Activated naive CD8-positive, alpha-beta T cell treated with anti-CD3 and anti-CD28 coated beads for 36 hours (primary cell): ENCODE data around the gene KIAA0930. TPM values are rescaled to one million over a fixed set of nuclear protein-coding genes. Genes with fewer than 3 reads are reported as not detected.
"Not testable (repeated sequence)": the region's sequence is repeated elsewhere in the genome, so short reads cannot be mapped to it uniquely, and the experiment has no call there.

Experiments
- DNase-seq: peaks from one replicate; pipeline ENCODE4 v3.0.0; 2021
- H3K27ac Mint-ChIP-seq: one replicate; pipeline ENCODE4 v1.8.0; 2022; ENCODE audit warnings: mild to moderate bottlenecking, moderate library complexity, mixed read lengths
- H3K27me3 Mint-ChIP-seq: one replicate; pipeline ENCODE4 v1.8.0; 2022; ENCODE audit warnings: mild to moderate bottlenecking, mixed read lengths
- H3K36me3 Mint-ChIP-seq: one replicate; pipeline ENCODE4 v1.8.0; 2021; ENCODE audit warnings: mild to moderate bottlenecking, mixed read lengths
- H3K4me1 Mint-ChIP-seq: one replicate; pipeline ENCODE4 v1.8.0; 2021; ENCODE audit warnings: mixed read lengths
- H3K4me3 Mint-ChIP-seq: one replicate; pipeline ENCODE4 v1.8.0; 2022; ENCODE audit warnings: mild to moderate bottlenecking, moderate library complexity, mixed read lengths
- H3K9me3 Mint-ChIP-seq: one replicate; pipeline ENCODE4 v1.8.0; 2022; ENCODE audit warnings: mixed read lengths
- total RNA-seq, 2 experiments: library from RNA; stranded (reverse); gene quantifications; one replicate each; pipeline ENCODE4 v1.2.3, GENCODE V29; 2021

The KIAA0930 gene
- total RNA-seq: 10 to 100 TPM; 28.0 to 28.6 TPM

GRCh38 chr22:45240810-45241631 is at the start of gene KIAA0930:
TSS of gene KIAA0930 (minus strand) at chr22:45240894. CDS start at chr22:45240703, 191 bp downstream.
- Mint-ChIP-seq H3K4me3 (peak within 1 kb of the TSS; percentile 94), H3K27me3 (no peaks in the 10 kb centered on the region), H3K27ac (peak within 1 kb of the TSS; percentile 86), H3K9me3 (no peaks in the 10 kb centered on the region), H3K4me1 (peaks cover 29% of the 10 kb centered on the region), H3K36me3 (no peaks in the 10 kb centered on the region)
- DNase-seq: peak; percentile 75

GRCh38 chr22:45286854-45287551 is 46.3 kb upstream of the KIAA0930 start:
- DNase-seq: no peak
- no peak overlapping the region for H3K4me3 Mint-ChIP-seq
- no peaks in the 10 kb centered on the region for H3K36me3 Mint-ChIP-seq
- no peaks in the 10 kb centered on the region for H3K4me1 Mint-ChIP-seq
- peaks cover 19% of the 10 kb centered on the region for H3K27me3 Mint-ChIP-seq
- no peak overlapping the region for H3K27ac Mint-ChIP-seq
- no peaks in the 10 kb centered on the region for H3K9me3 Mint-ChIP-seq

- H3K27me3 Mint-ChIP-seq: peaks cover 22% of the 10 kb centered on the region
- no peaks in the 10 kb centered on the region for H3K36me3 Mint-ChIP-seq
- no peak for DNase-seq
These were observed 44.8 kb upstream of the KIAA0930 start for GRCh38 chr22:45285263-45286058.

GRCh38 chr22:45284705-45285262 is 44.1 kb upstream of the KIAA0930 start, which contains the start of gene UPK3A:
TSS of gene UPK3A (plus strand) at chr22:45284949. CDS start at chr22:45285014, 65 bp downstream.
- Mint-ChIP-seq H3K27ac (no peak within 1 kb of the TSS), H3K4me1 (peaks cover 7% of the 10 kb centered on the region), H3K4me3 (no peak within 1 kb of the TSS), H3K36me3 (no peaks in the 10 kb centered on the region), H3K27me3 (peaks cover 22% of the 10 kb centered on the region), H3K9me3 (no peaks in the 10 kb centered on the region)
- DNase-seq: peak; percentile 73

More at GRCh38 chr22:45285263-45286058, 44.8 kb upstream of the KIAA0930 start:
- no peak overlapping the region for H3K4me3 Mint-ChIP-seq
- no peak overlapping the region for H3K27ac Mint-ChIP-seq
- H3K9me3 Mint-ChIP-seq: no peaks in the 10 kb centered on the region
- no peaks in the 10 kb centered on the region for H3K4me1 Mint-ChIP-seq

- H3K27ac Mint-ChIP-seq: no peak overlapping the region
- no peaks in the 10 kb centered on the region for H3K9me3 Mint-ChIP-seq
- H3K36me3 Mint-ChIP-seq: no peaks in the 10 kb centered on the region
- peaks cover 22% of the 10 kb centered on the region for H3K27me3 Mint-ChIP-seq
- H3K4me3 Mint-ChIP-seq: no peak overlapping the region
- peaks cover 12% of the 10 kb centered on the region for H3K4me1 Mint-ChIP-seq
- no peak for DNase-seq
These were observed 40.3 kb upstream of the KIAA0930 start for GRCh38 chr22:45281010-45281409.

GRCh38 chr22:45280587-45280980 is 39.9 kb upstream of the KIAA0930 start:
- Mint-ChIP-seq H3K27ac (no peak overlapping the region), H3K36me3 (no peaks in the 10 kb centered on the region), H3K4me1 (peaks cover 12% of the 10 kb centered on the region), H3K4me3 (no peak overlapping the region), H3K9me3 (no peaks in the 10 kb centered on the region), H3K27me3 (peaks cover 22% of the 10 kb centered on the region)
- DNase-seq: no peak

GRCh38 chr22:45278125-45278524 is 37.4 kb upstream of the KIAA0930 start:
- Mint-ChIP-seq H3K9me3 (no peaks in the 10 kb centered on the region), H3K4me3 (no peak overlapping the region), H3K4me1 (peaks cover 12% of the 10 kb centered on the region), H3K27ac (no peak overlapping the region), H3K27me3 (peaks cover 7% of the 10 kb centered on the region), H3K36me3 (no peaks in the 10 kb centered on the region)
- DNase-seq: no peak

- H3K27me3 Mint-ChIP-seq, H3K9me3 Mint-ChIP-seq, H3K4me3 Mint-ChIP-seq, DNase-seq, H3K27ac Mint-ChIP-seq, H3K36me3 Mint-ChIP-seq: not testable (repeated sequence)
- peaks cover 12% of the 10 kb centered on the region for H3K4me1 Mint-ChIP-seq
These were observed 37.0 kb upstream of the KIAA0930 start for GRCh38 chr22:45277720-45278119.

GRCh38 chr22:45276507-45277105 is 35.9 kb upstream of the KIAA0930 start:
- no peaks in the 10 kb centered on the region for H3K9me3 Mint-ChIP-seq
- DNase-seq: no peak
- peaks cover 12% of the 10 kb centered on the region for H3K4me1 Mint-ChIP-seq
- H3K27ac Mint-ChIP-seq: no peak overlapping the region
- H3K4me3 Mint-ChIP-seq: no peak overlapping the region
- H3K27me3 Mint-ChIP-seq: no peaks in the 10 kb centered on the region
- H3K36me3 Mint-ChIP-seq: no peaks in the 10 kb centered on the region

GRCh38 chr22:45273452-45274075 is 32.9 kb upstream of the KIAA0930 start:
- no peak for DNase-seq
- Mint-ChIP-seq H3K27ac (no peak overlapping the region), H3K27me3 (peaks cover 15% of the 10 kb centered on the region), H3K4me1 (peaks cover 6% of the 10 kb centered on the region), H3K9me3 (no peaks in the 10 kb centered on the region), H3K4me3 (no peak overlapping the region), H3K36me3 (no peaks in the 10 kb centered on the region)

GRCh38 chr22:45272498-45272897 is 31.8 kb upstream of the KIAA0930 start:
- Mint-ChIP-seq H3K36me3 (no peaks in the 10 kb centered on the region), H3K4me1 (peaks cover 7% of the 10 kb centered on the region), H3K27me3 (peaks cover 24% of the 10 kb centered on the region), H3K27ac (no peak overlapping the region), H3K4me3 (no peak overlapping the region), H3K9me3 (no peaks in the 10 kb centered on the region)
- DNase-seq: no peak

- Mint-ChIP-seq H3K4me1 (peaks cover 7% of the 10 kb centered on the region), H3K27me3 (peaks cover 26% of the 10 kb centered on the region), H3K36me3 (no peaks in the 10 kb centered on the region), H3K27ac (no peak overlapping the region), H3K9me3 (no peaks in the 10 kb centered on the region), H3K4me3 (no peak overlapping the region)
- DNase-seq: no peak
These were observed 31.0 kb upstream of the KIAA0930 start for GRCh38 chr22:45271667-45272201.

- Mint-ChIP-seq H3K27ac (no peak overlapping the region), H3K4me3 (no peak overlapping the region), H3K27me3 (peaks cover 37% of the 10 kb centered on the region), H3K4me1 (peaks cover 7% of the 10 kb centered on the region), H3K9me3 (no peaks in the 10 kb centered on the region), H3K36me3 (no peaks in the 10 kb centered on the region)
- DNase-seq: no peak
These were observed 29.7 kb upstream of the KIAA0930 start for GRCh38 chr22:45270095-45271020.
